HG03135 (cell line): ENCODE measurements around the gene CRADD.

Experiments used
- ATAC-seq: cut with Tn5 transposase; IDR thresholded peaks from one replicate; pipeline ENCODE4 v1.9.1; 2021; ENCODE audit warnings: mild to moderate bottlenecking, moderate library complexity; ENCODE audit not compliant: unreplicated experiment

The CRADD gene

DNA sequence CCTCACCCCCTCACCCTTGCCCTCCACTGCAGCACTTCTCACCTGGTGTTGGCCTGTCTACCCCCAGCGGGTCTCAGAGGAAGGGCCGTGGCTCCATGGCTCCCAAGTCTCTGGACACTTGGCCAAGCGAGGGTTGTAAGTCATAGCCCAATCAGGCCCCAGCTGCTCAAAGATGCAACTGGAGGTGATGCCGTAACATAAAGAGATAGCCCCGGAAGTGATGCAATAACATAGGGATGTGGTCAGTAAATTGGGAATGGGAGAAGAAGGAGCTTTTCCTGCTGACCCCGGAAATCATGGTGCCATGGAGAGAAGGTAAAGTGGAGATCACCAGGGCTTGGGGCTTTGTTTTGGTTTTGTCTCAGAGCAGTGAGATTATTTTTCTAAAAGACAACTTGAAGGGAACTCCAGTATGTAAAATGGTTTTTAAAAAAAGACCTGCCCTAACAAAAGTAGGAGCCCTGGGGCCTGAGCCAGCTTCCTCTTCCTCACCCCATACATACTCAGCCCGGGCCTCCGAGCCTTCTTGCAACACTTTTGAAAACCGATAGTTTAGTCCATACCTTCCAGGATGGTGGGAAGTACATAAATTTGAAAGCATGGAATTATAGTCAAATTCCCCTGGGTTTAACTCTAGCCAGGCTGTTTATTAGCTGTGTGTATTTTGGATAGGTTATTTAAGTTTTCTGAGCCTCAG, 212.5 kb downstream of the CRADD start:
- ATAC-seq: no peak

- no peak for ATAC-seq
These were observed 215.5 kb downstream of the CRADD start for GRCh38 chr12:93892423-93893268.

DNA sequence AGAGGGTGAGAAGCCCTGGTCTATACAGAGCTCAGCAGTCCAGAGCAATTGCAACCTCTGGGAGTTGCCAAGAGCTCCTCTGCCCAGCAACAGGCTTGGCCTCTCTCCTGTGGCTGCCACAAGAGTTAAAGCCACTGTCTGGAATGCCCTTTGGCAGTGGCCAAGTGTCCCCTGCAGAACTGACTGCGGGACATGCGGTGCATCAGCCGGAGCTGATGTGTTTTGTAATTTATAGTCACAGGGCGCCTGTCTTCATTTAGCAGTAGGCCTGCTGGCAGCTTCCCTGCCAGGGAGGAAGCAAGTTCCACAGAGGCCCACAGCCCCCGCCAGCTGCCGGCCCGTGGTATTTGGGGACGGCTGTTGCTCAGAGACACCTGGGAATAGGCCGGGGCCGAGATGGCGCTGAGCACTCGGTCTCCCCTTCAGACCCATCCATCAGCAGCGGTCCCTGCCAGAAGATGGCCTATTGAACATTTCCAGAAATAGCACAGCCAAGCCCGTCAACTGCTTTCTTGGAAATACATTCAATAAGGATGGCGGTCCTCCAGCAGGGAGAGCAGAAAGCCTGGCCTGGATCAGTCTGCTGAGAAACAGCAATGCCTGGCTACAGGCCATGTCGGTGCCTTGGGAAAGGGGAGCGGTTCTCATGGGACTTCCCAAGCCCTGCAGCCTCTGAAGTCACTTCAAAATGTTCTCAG, 217.4 kb downstream of the CRADD start:
- ATAC-seq: no peak

DNA sequence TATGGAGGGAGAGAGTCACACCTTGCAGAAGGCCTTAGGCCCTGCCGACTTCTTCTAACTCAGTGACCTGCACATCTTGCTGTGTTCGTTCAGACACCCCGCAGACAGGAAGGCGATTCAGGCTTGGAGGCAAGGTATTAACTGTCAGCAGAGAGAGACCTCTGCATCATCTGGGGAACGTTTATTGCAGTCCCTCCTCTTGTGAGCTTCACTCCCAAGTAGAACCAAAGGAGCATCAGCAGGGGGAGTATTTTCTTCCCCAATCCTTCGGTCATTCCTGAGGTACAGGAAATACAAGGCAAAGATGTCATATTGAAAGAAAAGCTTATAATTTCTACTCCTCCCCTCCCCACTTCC, 217.9 kb downstream of the CRADD start:
- ATAC-seq: no peak

DNA sequence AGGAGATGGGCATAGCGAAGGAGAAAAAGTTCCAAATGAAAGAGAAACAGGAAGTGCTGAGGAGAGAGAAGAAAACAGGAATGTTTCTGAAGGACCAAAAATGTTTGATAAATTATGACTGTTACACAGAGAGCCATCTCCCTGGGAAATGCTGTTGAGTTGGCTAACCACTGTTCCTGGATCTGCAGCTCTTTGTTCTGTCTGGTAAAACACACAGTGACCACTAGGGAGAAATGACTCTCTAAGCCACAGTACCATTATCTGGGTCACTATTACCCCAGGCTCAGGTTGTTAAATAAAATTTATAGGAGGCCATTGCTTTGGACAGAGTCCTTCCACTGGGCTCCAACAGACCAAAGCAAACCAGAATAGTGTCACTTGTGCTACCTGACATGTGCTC, 219.3 kb downstream of the CRADD start:
- no peak for ATAC-seq

DNA sequence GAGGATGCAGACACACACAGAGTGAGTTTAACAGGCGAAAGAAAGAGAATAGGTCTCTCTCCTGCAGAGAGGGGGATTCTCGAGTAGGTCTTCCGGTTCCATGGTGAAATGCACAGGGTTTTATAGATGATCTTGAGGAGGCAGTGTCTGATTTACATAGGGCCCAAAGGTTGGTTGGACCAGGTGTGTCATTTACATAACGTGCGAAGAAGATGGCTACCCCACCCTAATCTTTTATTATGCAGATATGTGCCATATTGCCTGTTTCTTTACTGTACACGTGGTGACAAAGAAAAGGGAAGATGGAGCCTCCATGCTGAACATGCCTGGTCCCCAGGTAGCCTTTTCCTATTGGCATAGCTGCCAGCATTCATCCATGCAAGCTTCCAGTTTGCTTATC, 219.8 kb downstream of the CRADD start:
- no peak for ATAC-seq

DNA sequence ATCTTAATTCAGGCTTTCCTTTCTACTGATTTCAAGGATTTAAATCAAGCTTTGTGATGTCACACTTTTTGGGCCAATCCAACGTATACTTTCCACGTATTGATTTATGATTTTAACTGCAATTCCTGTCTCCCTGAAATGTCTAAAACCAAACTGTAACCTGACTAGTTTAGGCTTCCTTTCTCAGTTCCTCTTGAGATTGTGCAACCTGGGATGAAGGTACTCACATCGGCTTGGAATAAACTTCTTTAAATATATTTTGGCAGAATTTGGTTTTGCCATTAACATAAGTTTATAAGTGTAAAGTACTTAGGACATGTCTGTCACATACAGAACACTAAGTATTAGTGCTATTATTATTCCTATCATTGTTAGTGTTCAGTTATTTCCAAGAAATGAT, 224.6 kb downstream of the CRADD start:
- no peak for ATAC-seq

- ATAC-seq: no peak
These were observed 225.0 kb downstream of the CRADD start for GRCh38 chr12:93902192-93902591.

DNA sequence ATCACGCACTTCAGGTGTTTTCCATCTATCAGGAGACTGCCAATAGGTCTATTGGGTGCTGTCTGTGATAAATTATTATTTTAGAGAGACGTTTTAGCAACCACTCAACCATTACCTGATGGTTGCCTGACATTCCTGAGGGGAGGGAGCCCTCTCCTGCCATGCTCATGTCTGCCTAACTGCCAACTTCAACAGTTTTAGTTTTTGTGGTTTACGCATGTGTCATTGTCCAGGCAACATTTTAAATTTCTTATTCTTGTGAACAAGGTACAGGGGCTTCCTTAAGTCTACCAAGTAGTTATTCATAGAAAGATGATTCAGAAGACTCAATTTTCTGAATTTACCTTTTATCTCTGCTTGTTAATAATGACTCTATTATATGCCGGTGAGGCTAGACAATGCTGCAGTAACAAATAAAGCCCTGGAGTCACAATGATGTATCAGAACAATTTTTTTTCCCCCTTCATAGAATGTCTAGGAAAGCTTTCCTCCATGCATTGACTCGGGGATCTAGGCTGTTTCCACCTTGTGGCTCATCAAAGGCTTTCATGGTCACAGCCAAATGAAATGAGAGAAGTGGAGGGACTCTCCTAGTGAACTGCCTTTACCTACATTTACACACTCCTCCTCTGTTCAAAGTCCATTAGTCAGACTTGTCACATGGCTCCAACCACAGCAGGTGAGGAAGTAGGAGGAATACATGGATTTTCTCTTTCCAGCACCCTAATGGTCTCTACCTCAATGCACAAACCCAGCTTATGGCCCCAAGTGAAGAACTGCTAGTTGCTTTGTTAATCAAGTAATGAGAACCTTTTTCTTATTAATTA, 225.8 kb downstream of the CRADD start:
- no peak for ATAC-seq

DNA sequence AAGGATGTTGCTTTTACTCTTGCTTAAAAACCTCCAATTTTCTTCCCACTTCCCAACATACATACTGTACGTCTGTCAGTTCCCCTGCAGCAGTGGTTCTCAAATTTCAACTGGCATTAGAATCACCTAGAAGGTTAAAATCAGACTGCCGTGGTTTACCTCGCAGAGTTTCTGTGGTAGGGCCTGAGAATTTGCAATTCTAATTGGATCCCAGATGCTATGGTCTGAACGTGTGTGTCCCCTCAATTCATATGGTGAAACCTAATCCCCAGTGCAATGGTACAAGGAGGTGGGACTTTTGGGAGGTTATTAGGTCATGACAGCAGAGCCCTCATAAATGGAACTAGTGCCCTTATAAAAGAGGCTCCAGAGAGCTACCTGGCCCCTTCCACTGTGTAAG, 226.9 kb downstream of the CRADD start:
- no peak for ATAC-seq

- ATAC-seq: no peak
These were observed 231.1 kb downstream of the CRADD start for GRCh38 chr12:93908264-93908663.

GRCh38 chr12:93908846-93909567, 231.8 kb downstream of the CRADD start:
- no peak for ATAC-seq

- ATAC-seq: no peak
These were observed 234.2 kb downstream of the CRADD start for GRCh38 chr12:93911396-93911795.

- ATAC-seq: no peak
These were observed 235.0 kb downstream of the CRADD start for GRCh38 chr12:93912086-93912733.

DNA sequence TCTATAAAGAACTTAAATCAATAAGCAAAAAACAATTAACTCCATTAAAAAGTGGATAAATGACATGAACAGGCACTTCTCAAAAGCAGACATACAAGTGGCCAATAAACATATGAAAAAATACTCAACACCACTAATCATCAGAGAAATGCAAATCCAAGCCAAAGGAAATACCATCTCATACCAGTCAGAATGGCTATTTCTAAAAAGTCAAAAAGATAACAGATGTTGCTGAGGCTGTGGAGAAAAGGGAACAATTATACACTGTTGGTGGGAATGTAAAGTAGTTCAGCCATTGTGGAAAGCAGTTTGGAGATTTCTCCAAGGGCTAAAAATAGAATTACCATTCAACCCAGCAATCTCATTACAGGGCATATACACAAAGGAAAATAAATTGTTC, 236.7 kb downstream of the CRADD start:
- no peak for ATAC-seq

DNA sequence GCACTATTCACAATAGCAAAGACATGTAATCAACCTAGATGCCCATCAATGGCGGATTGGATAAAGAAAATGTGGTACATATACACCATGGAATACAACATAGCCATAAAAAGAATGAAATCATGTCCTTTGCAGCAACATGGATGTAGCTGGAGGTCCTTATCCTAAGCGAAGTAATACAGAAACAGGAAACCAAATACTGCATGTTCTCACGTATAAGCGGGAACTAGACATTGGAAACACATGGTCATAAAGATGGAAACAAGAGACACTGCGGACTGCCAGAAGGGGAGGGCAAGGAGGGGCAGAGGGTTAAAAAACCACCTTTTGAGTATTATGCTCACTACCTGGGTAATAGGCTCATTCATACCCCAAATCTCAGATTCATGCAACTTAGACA, 237.1 kb downstream of the CRADD start:
- ATAC-seq: no peak

DNA sequence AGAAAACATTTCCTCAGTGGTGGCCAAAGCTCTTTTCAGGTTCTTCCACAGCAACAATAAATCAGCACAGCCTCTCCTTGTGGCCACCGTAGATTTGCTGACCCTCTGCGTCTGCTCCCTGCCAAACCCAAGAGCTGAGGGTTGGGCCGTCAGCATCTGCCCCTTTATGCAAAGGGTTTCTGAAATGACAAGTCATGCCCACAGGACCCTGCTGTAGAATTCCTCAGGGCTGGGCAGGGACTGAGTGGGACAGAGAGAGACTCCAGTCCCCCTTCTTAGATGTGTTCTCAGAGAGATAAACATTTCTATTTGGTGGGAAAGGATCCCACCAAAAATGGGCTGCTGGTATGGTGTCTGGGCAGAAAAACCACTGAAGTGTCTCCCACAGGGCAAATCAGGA, 238.2 kb downstream of the CRADD start:
- ATAC-seq: no peak

- no peak for ATAC-seq
These were observed 239.2 kb downstream of the CRADD start for GRCh38 chr12:93916402-93916801.

DNA sequence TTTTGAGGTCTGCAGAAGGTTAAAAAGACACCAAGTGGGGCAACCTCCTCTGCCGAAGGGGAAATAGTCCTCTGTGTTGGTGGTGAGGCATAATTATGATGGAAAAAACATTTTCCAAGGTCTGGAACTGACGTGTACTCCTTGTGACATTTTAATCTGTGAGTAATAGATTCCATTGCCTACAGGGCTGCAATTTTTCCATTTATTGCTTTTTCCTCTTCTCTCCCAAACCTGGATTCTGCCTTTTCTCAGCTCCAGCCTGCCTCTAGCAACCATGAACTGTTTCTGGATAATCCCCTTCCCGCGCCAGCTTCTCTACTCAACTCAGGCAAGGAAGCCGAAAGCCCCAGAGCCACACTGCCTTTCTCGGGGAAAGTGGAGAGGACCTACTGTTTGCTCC, 241.1 kb downstream of the CRADD start:
- no peak for ATAC-seq

- no peak for ATAC-seq
These were observed 241.7 kb downstream of the CRADD start for GRCh38 chr12:93918900-93919299.
